HS-5 (cell line): ENCODE results near the gene KCNMB2.
"Not testable (repeated sequence)": the region's sequence is repeated elsewhere in the genome, so short reads cannot be mapped to it uniquely, and the experiment has no call there.

Experiments used
- DNase-seq: peaks from one replicate; pipeline ENCODE4 v3.0.0-alpha.2; 2012; ENCODE audit warnings: low read depth

KCNMB2 gene

DNA sequence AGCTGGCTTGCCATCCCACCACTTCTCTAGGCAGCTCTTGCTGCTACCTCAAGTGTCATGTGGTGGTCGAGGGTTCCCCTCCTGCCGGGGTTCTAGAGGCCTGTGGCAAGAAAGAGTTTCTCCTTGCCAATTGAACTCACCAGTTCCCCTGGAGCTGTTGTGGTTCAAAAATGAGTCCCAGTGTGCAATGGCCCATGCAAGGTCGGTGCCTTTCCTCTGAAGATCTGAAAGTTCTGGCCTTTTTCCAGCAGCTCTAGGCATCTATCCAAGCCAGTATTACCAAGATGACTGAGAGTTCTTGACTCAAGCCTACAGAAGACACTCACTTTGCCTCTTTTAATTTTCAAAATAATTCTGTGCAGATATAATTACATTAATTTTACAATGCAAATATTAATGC, 163.6 kb downstream of the KCNMB2 start:
- DNase-seq: no peak

DNA sequence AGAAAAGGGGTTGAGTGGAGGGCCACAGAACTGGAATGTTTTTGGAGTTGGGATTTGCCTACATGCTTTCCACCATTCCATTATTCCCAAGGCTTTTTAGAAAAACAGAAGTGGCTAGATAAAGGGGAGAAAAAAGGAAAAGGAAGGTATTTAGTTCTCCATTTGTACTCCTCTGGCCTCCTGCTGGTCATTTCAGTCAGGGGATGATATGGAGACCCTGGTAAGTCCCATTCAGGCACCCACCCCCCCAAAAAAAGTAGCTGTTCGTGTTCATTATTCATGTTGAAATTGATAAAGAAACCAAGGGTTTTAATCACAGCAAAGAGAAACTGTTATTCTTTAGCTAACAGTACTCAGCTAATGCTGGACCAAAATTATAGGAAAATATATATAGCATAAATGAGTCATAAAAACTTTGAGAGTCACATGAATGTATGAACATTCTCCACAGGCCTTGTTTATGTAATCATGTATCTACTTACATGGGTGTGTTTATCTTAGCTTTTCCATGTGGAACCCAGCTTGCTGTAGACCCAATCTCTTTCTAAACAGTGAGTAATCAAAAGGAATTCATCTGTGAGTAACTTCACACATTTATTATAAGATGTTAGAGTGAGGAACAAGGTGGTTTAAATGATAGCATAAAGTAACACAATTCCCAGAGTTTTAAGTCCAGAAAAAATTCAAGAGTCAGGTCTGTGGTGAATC, 167.2 kb downstream of the KCNMB2 start:
- peak; percentile 75 for DNase-seq

GRCh38 chr3:178705925-178706324, 169.7 kb downstream of the KCNMB2 start:
- no peak for DNase-seq

- no peak for DNase-seq
Observed at GRCh38 chr3:178706411-178706810, 170.2 kb downstream of the KCNMB2 start.

DNA sequence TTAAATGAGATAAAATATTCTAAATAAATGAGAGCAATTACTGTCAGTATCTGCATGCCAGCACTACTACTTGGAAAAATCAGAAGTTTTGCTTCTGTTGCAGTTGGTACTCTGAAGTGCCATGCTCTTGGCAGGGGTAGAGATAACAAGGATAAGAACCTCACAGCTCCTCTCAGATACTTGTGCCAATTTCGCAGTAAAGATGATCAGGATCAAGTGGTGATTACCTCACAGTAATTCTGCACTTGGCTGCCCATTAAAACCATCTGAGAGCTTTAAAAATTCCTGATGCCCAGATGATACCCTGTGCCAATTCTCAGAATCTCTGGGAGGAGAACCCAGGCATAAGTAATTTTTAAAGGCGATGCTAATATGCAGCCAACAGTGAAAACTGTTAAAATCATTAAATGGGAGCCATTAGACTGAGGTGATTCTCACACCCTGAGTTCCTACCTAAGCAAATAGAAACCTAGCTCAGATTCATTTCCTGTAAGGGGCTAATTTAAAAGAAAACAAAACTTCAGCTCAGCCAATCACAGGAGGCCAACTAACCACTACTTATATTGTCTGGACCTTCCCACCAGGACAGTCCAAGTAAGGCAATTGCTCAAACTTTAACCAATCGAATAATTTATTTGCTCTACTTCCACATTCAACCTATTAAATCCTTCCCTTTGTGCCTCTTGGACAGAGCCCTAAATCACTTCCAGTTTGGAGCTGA, 171.2 kb downstream of the KCNMB2 start:
- no peak for DNase-seq

DNA sequence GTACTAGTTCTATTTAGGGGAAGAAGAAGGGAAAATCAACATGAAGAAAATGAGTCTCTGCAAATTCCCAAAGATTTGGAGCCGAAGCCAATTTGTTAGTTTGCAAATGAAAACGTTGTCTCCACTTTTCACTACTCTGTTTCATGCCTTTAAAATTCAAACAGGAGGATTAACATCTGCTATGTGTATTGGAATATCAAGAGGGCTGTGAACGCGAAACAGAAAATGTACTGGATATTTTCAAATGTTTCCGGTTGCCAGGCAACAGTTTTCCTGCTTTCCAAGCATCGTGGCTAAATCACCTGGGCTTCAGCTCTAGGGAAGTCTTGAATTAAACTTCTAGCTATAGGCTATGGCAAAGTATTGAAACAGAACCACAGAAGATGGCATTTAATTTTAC, 172.8 kb downstream of the KCNMB2 start:
- no peak for DNase-seq

DNA sequence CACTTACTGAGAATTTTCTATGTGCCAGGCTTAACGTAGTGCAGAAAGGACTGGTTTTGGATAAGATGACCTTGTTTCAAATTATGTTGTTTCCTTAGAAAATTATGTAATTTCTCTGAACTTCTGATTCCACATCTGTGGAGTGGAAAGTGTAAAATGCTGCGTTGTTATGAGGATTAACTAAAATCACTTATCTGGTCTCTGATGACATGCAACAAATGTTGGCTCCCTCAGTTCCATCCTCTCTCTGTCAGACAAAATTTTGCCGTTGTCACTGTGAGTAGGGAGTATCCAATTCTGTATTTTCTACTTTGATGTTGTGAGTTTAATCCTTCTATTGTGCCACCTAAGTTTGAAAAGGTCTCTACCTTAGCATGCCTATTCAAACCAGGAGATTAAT, 175.5 kb downstream of the KCNMB2 start:
- DNase-seq: no peak

DNA sequence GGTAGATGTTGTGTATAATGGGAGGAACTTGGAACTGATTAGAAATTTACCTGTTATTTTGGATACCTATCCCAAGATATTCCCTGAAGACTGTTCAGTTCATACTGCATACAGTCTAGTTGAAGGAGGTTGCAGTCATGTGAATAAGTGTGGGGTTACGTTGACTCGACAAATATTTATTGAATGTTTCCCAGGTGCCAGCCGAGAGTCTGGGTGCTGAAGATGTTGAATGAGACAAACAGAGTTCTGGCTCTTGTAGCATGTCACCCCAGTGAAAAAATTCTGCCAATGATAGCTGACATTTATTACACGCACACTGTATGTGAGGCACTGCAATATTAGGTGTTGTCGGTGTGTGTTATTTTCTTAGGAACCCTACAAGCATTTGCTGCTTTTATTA, 176.0 kb downstream of the KCNMB2 start:
- DNase-seq: no peak

DNA sequence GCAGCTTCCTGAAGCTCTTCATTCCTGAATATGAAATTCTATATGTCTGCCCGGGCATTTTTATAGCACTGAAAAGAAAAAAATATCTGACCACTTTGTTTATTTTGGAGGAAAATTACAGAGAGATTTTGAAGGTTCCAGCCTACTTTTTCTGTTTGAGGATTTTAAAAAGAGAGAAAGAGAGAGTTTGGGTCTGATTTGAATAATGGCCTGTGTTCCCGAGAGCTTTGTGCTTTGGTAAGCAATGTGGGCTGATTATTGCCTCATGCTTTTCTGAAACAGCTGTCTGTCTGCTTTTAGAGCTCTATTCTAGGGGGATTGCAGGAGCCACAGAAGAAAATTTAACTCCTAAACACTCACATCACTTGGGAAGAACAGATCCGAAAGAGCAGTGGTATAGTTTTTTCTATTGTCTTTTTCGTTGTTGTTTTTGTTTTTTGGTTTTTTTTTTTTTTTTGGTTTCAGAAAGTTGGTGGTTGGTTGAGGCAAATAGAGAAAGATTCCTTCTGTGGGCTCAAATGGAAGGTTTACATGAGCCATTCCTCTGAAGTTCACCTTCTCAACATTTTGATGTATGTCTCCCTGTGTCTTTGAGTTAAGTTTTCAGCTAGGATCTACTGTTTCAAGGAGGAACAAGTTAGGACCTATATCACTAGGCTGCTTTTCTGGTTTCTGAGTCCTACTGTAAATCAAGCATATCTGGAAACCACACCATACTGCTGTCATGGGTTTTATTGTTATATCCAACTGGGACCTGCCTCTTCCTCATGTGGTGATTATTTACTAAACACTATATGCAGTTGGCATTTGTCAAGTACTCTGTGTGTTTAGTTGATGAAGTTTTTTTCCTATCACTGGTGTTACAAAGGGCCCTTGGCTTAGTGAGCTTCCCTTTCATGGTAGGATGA, 178.9 kb downstream of the KCNMB2 start:
- no peak for DNase-seq

DNA sequence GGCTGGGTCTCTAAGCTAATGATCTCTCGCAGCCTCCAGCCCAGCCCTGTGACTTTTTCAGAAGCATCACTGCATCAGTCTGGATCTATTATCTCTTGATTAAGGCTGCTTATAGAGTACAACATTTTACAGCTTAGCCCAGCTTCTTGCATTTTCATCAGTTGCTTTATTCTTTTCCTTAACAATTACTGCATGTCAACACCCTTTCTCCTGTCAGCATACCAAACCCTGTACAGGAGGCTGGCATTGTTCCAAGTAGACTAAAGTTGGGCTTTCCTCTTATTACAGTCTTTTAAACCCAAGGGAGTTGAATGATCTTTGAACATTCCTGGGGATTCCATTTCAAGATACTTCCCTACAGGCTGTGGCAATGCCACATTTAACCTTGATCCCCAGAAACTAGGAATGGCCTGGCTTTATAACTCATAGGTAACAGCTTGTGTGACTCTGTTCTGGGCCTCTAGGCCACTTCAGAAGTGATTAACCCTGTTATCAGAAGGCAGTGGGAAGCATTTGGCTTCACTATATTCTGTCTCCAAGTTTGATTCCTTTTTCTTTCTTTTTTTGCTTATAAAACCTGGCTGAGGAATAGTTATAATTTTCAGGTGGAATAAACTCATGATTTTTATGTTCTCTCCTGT, 182.9 kb downstream of the KCNMB2 start:
- no peak for DNase-seq

DNA sequence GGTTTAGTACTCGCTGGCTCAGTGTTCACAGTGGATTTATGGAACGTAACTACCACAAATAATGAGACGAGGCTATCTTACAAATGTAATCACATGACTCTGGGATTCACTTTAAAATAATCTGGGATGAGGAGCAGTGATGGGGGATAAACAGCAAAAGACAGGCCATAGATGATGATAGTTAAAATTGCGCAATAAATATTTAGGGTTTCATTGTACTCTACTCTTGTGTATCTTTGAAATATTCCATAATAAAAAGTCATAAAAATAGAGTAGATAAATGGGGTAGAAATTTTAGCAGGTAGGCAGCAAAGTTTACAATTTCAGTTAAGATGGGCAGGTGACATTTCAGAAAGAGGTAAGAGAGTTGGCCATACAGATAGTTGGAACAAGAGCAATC, 196.6 kb downstream of the KCNMB2 start:
- DNase-seq: no peak

- DNase-seq: no peak
Observed at GRCh38 chr3:178735032-178735674, 198.9 kb downstream of the KCNMB2 start.

GRCh38 chr3:178736300-178736699, 200.1 kb downstream of the KCNMB2 start:
- DNase-seq: no peak

- DNase-seq: no peak
Observed at GRCh38 chr3:178739720-178740119, 203.5 kb downstream of the KCNMB2 start.

- DNase-seq: no peak
Observed at GRCh38 chr3:178741020-178741419, 204.8 kb downstream of the KCNMB2 start.

- DNase-seq: no peak
Observed at GRCh38 chr3:178743297-178743696, 207.1 kb downstream of the KCNMB2 start.

DNA sequence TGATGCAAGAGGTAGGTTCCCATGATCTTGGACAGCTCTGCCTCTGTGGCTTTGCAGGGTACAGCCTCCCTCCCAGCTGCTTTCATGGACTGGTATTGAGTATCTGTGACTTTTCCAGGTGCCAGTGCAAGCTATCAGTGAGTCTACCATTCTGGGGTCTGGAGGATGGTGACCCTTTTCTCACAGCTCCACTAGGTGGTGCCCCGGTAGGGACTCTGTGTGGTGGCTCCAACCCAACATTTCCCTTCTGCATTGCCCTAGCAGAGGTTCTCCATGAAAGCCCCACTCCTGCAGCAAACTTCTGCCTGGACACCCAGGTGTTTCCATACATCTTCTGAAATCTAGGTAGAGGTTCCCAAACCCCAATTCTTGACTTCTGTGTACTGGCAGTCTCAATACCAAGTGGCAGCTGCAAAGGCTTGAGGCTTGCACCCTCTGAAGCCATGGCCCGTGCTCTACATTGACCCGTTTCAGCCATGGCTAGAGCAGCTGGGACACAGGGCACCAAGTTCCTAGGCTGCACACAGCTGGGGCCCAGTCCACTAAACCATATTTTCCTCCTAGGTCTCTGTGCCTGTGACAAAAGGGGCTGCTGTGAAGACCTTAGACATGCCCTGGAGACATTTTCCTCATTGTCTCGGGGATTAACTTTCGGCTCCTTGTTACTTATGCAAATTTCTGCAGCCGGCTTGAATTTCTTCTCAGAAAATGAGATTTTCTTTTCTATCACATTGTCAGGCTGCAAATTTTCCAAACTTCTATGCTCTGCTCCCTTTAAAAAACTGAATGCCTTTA, 209.8 kb downstream of the KCNMB2 start:
- not testable (repeated sequence) for DNase-seq

- no peak for DNase-seq
Observed at GRCh38 chr3:178748874-178749273, 212.6 kb downstream of the KCNMB2 start.

DNA sequence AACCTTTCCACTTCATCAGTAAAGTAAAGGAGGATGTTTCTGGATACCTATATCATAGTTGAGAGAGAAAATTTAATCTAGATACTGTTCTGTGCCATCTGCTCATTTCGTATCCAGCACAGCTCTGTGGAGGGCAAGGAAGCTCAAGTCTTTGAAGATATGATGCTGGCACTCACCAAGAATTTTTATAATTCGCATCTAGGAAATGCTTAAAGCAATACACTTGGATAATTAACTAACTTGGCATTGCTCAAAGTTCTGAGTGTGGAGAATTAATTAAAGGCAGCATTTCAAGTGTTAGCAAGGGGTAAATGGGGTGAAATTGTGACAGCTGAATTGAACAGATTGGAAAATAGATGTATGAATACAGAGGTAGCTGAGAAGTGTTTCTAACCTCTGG, 213.2 kb downstream of the KCNMB2 start:
- DNase-seq: no peak

DNA sequence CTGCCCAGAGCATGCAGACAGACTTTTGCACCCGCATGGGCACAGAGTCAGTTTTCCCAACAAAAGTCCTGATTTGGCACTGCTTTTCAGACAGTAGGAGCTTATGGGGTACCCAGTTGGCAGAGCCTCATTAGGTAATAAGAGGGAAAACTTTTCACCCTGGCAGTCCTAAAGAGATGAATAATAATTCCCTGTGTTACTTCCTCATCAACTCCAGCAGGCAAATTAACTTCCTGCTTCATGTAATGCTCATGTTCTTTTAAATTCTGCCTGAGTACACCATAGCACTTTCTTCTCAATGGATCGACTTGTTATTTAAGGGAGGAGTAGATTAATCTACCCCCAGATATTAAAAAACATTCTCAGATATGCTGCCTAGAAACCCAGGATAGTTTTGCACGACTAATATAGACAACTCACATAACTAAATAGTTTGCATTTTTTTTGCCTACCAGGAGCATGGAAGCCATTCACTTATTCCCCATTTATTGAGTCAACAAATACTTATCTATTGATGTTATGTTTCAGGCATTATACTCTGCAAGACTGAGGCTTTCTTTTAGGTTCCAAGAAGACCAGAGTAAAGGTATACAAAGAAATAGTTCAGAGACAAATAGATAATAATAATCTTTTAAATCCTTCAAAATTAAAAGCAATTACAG, 214.5 kb downstream of the KCNMB2 start:
- DNase-seq: no peak
